Measurements from ENCODE around the gene PSAP.
A peak's percentile ranks its signal among the peaks of the same experiment; 100 is the strongest.

Gene PSAP

DNA sequence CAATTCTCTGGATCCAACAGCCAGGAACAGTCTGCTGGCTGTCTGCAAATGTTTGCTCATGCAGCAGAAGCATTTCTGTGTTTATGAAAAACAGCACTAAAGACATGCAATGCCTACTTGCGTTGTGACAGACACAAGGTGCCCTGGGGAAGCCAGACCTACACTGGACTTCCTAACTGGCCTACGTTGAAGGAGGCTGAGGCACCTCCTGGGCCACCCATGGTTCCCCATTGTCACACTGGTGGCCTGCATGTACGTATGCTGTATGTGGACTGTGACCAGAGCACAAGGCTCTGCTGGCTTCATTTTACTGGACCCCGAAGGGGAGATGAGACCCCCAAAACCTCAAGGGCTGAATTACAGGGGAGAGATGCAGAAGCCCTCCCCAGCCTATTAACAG is 27.7 kb downstream of the PSAP start:
- DNase-seq: no peak

DNA sequence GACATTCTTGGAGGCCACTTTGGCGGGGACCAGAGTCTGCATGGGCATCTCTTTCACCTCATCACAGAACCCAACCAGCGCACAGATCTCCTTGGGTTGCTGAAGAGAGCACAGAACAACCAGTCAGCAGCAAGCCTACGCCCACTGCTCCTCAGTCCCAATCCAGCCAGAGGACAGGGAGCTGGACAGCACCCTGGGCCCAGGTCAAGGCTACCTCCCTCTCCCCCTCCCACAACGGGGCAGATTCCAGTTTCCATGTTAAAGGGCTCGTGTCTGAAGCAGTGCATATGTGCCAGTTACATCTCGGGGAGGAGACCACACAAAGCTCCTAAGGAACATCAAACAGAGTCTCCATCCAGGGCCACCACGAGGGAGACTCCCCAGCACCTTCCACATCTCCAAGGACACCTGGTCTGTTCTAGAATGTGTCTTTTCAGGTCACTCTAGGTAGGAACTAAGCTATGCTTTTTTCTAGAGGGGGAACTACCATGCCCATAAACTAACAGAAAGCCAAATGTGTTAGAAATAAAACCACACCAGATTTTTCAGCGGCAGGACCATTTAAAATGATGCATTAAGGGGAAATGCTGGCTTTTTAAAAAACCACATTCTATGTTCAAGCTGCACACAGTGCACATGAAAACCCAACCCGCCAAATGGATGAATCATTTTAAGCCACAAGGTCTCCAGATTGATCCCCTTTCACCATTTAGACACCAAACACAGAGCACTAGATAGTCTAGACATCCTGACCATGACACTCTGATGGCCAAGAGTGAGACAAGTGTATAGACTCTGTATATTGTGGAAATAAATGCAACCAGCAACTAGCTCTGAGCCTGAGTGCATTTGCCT is 28.9 kb downstream of the PSAP start:
- DNase-seq: no peak

DNA sequence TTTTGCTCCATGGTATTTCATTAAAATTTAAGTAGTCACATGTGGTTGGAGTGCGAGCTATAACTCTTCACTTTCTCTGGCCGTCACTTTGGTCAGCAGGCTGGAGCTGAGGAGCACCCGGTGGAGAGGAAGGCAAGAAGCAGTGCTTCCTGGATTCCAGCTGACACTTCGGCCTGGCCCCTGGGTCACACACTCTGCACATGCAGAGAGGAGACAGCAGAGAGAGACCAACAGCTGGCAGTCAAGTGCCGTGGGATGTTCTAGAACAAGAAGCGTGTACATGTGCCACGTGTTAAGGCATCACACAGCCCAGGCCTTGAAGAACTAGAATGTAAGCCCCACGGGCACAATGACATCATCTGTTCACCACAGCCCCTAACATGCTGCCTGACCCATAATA is 30.1 kb downstream of the PSAP start:
- DNase-seq: no peak

DNA sequence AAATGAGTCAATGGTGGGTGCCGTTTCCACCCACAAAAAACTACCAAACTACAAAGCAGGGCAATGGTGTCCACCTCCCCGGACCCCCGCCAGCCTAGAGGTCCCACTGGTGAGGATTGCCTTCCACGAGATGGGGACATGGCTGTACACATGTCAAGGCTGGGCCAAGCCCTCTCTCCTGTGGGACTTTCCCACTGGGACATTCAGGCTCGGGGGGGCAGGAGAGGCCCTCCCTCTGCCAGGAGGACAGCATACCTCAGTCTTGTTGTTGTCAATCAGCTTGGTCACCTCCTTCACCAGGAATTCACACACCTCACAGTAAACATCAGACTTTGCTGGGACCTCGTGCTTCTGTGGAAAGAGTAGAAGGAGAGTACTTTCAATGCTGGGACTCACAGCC is 31.1 kb downstream of the PSAP start:
- DNase-seq: no peak

DNA sequence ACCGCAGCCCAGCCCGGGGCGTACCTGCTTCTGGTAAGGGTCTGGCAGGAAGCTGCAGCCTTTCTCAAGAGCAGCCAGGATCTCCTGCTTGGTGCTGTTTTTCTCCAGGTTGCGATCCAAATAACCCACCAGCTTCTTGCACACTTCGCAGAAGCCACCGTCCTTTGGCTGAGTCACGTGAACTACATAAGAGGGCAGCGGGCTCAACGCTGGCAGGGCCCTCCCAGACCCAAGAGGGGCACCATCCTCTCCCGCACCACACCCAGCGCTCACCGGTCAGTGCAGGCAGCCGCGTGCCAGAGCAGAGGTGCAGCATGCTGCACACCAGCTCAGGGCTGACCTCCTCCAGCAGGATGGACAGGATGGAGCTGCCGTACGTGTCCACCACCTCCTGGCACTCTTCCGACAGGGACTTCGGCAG is 31.6 kb downstream of the PSAP start:
- no peak for DNase-seq

DNA sequence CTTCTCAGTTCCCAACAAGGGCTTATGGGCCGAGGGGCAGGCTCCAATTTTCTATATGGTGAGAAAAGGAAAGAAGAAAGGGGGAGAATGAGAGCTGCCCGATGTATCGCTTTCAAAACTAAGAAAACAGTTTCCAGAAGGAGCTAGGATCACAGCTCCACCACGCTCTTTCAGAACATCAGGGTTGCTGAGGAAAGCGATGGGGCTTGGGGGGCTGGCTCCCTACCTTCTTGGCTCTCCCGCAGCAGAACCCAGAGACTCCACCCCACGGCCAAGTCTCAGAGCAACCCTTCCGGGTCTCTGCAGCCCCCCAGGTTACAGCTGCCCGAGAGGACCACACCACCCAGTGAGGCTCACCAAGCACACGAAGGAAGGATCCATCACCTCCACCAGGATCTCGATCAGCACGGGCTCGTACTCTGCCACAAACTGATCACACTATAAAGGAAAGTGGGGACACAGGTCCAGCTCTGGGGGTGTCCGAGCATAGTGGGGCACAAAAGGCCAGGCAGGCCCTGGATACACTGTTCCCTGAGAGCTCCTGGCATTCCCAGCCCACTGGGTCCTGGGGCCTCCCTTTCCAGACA is 32.3 kb downstream of the PSAP start:
- no peak for DNase-seq

DNA sequence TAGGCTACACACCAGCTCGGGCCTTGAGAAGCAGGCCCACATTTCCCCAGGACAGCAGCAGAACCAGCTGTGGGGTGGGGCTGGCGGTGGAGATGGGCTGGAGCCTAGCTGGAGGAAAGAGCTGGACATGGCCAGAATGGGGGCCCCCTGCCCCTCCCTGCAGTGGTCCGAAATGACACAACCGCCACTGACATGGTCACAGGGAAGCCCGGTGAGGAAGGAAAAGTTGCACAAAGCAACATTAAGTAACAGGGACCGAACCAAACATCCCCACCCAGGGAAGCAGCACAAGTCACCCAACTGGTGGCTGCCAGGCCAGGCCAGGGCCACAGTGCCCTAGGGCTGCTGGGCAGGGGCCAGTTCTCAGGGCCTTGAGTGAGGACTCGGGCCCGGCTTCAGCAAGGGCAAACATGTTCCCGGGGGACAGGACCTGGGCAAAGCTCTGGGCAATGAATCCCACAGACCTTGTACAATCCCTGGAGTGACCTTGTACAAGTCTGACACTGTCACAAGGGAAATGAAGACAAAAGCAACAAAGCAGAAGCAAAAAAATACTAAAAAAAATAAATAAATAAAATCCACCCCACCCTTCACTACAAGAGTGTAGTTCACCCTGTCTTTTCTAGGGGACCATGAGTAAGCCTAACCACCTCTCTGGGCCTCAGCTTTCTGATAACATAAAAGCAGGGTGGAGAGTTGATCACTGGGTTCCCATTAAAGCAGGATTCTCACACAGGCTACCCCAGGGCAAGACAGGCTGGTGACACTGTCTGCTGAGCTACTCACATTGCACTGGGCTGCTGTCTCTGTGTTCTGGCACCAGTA is 33.0 kb downstream of the PSAP start:
- no peak for DNase-seq

DNA sequence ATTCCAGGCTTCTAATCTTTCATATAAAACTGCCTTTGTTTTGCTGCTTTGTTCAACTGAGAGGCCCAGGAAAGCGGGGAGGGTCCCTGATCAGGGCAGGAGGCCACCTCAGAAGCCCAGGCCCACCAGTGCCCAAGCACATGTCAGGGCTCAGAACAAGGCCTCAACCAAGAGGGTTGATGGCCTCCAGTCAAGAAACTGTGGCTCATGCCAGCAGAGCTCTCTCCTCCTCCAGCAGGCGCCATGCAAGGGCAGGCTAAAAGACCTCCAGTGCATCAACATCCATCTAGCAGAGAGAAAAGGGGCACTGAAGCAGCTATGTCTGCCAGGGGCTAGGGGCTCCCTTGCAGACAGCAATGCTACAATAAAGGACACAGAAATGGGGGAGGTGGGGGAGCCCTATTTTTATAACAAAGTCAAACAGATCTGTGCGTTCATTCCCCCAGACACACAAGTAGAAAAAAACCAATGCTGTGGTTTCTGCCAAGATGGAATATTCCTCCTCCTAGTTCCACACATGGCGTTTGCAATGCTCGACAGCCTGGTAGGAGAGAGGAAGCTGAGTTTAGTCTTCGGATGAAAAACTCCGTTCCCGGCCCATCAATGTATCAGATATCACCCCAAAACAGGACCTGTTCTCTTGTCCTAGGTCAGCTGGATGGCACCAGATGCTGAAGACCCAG is 34.0 kb downstream of the PSAP start:
- no peak for DNase-seq

DNA sequence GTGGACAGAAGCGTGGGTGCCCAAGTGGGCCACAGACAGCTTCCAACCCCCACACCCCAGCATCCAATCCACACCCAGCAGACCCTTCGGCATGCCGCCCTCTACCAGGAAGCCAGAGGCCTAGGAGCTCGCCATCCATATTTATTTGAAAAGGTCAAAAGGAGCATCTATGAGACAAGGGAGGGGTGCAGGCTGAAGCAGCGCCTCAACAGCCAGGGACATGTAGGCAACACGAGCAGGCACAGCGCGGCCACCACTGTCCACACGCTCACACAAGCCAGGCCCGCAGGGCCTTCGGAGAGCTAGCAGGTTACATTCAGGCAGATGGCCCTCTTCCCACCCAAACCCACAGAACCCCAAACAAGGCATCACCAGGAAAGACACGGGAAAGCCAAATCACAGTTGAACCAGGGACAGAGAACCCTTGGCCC is 34.6 kb downstream of the PSAP start:
- DNase-seq: no peak

DNA sequence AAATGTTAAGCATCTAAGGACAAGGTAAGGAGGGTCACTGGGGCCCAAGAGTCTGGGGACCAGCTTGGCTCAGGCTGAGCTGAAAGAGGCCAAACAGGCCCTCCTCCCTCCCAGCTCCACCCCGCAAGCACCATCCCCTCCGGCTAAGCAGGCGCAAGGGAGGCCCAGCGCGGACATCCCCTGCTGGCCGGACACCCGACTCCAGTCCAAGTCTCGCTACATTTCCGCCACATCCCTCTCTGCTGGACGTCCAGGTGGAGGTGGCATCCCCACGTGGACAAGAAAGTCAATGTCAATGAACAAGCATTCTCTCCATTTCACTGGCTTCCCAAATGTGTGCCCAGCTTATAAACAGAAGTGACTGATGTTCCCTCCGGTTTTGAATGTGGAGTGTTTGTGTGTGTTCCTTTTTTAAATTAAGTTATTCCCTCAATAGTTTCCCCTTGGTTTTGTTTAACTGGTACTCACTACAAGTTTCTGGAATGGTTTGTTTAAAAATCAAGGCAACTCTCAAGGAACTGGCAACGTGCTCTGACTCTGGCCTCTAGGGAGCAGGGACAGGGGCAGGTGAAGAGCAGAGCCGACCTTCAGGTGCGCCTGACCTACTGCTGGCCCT is 35.4 kb downstream of the PSAP start:
- DNase-seq: no peak

DNA sequence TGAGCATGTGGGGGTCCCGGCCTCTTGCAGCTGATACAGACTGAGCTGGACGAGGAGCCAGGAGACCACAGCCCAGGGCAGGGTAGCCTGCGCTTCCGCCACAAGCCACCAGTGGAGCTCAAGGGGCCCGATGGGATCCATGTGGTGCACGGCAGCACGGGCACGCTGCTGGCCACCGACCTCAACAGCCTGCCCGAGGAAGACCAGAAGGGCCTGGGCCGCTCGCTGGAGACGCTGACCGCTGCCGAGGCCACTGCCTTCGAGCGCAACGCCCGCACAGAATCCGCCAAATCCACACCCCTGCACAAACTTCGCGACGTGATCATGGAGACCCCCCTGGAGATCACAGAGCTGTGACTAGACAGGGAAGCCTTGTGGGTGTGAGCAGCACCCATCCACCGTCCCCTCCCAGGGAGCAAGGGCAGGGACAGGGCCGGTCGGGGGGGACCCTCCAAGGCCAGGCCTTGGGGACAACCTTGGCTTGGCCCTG is 36.1 kb downstream of the PSAP start:
- DNase-seq: no peak

DNA sequence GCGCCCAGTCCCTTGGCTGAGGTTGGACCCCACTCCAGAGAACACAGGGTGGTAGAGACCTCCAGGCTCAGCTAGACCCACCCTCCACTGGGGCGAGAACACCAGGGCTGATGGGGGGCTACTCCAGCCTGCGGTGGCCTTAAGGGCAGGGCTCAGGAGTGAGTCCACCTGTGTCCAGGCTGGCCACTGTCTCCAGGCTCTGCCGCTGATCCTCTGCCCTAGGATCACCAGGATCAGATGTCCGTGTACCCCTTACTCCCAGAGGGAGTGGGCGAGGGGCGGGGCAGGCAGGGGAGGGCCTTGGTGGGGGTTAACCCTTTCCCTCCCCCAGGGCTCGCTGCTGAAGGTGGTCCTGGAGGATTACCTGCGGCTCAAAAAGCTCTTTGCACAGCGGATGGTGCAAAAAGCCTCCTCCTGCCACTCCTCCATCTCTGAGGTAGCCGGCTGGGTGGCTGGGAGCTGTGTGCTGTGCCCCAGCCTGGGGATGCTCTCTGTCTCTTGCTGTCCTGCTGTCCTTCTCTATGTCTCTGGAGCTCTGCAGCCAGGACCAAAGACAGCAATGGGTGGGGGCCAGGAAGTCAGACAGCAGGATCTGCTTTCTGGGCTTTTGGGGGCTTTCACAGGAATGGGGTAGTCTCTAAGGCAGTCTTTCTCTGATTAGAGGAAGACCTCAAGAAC is 38.0 kb downstream of the PSAP start:
- no peak for DNase-seq

DNA sequence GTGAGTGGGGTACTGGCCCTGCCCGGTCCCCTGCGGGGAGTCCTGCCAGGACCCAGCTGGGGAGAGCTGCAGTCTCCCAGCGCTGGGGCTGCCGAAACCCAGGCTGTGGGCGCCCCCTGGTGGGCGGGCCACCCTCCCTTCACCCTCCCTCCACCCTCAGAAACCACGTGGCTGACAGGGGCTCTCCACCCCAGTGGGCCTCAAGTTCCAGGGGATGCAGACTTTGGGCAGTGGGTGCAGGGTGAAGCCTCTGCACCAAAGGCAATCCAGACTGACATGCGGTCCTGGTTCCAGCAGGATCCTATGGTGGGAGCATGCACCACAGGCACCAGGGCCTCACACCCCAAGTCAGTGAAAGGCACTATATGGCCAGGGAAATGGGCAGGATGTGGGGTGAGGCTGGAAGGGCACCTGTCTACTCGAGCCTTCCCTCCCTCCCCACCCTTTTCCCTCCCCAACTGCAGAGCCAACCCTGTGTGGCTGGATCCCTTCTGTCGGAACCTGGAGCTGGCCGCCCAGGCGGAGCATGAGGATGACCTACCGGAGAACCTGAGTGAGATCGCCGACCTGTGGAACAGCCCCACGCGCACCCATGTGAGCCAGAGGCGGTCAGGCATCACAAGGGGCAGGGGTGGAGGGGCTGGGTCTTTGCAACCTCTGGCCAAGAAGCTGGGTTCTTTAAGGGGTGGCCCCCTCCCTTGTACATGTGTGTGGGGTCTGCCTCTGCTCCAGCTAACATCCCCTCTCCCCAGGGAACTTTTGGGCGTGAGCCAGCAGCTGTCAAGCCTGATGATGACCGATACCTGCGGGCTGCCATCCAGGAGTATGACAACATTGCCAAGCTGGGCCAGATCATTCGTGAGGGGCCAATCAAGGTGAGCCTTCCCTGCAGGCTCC is 38.8 kb downstream of the PSAP start:
- DNase-seq: peak; percentile 59

DNA sequence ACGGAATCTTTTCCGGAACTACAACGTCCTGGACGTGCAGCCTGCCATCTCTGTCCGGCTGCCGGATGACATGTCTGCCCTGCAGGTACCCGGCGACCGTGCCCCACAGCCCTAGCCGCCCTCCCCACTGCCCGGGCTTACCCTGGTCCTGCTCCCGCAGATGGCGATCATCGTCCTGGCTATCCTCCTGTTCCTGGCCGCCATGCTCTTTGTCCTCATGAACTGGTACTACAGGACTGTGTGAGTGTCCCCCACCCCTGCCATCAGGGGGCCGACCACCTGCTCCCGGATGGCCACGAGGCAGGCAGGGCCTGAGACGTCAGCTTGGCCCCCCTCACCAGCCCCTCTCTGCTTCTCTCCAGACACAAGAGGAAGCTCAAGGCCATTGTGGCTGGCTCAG is 39.7 kb downstream of the PSAP start:
- DNase-seq: no peak

DNA sequence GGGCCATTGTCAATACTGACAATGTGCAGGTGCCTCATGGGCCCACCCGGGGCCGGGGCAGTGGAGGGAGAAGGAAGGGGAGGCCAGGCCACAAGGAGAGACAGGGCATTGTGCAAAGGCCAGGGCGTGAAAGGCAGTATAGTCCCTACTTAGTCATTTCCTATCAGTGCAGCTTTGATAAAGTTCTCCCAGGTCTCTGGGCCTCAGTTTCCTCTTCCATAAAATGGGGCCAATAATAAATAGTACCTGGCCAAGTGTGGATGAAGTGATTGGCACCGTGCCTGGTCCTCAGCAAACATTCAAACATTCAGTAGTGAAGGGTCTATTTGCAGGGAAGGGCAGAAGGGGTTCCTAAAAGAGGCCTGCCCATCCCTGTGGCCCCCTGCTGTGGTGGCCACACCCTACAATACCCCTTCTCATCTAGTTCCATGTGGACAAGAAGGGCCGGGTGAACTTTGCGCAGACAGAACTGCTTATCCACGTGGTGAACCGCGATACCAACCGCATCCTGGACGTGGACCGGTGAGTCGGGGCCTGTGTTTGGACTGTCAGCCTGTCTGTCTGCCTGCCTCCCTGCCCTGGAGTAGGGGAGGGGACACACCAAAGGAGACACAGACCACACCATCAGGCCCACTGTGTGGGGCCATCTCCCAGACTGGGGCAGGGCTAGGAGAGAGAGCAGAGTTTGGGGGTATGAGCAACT is 40.9 kb downstream of the PSAP start:
- no peak for DNase-seq

DNA sequence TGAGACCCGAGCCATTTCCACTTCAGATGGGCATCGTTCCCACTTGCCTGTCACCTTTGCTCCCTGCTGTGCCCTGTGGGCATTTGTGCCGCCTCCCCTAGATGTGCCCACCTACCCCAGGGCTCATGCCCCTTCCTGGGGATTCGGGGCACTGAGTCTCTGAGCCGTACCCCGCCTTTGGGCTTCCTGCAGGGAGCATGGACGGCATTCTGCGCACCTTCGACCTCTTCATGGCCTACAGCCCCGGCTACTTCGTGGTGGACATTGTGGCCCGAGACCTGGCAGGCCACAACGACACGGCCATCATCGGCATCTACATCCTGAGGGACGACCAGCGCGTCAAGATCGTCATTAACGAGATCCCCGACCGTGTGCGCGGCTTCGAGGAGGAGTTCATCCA is 41.4 kb downstream of the PSAP start:
- no peak for DNase-seq

DNA sequence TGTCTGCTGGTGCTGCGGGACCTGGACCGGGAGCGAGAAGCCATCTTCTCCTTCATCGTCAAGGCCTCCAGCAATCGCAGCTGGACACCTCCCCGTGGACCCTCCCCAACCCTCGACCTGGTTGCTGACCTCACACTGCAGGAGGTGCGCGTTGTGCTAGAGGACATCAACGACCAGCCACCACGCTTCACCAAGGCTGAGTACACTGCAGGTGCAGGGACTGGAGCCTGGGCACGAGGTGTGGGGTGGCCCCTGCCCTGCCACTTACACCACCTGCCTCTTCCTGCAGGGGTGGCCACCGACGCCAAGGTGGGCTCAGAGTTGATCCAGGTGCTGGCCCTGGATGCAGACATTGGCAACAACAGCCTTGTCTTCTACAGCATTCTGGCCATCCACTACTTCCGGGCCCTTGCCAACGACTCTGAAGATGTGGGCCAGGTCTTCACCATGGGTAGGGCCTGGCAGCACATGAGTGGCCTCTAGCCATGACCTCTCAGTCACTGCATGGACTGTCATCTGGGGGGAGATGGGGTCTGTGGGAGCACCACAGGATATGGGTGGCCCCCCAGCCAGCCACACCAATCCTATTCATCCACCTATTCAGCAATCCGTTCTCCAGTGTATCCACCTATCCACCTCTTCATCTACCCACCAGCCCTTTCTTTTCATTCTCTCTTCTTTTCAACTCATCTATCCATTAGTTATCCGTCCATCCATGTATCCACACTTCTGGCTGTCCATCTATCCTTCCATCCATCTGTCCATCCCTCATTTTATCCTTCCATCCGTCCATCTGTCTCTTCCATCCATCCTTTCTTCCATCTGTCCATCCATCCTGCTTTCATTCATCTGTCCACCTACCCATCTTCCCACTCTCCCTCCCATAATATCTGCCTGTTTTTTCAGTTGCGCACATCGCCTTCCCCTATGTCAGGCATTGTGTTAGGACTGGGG is 43.2 kb downstream of the PSAP start:
- DNase-seq: no peak

DNA sequence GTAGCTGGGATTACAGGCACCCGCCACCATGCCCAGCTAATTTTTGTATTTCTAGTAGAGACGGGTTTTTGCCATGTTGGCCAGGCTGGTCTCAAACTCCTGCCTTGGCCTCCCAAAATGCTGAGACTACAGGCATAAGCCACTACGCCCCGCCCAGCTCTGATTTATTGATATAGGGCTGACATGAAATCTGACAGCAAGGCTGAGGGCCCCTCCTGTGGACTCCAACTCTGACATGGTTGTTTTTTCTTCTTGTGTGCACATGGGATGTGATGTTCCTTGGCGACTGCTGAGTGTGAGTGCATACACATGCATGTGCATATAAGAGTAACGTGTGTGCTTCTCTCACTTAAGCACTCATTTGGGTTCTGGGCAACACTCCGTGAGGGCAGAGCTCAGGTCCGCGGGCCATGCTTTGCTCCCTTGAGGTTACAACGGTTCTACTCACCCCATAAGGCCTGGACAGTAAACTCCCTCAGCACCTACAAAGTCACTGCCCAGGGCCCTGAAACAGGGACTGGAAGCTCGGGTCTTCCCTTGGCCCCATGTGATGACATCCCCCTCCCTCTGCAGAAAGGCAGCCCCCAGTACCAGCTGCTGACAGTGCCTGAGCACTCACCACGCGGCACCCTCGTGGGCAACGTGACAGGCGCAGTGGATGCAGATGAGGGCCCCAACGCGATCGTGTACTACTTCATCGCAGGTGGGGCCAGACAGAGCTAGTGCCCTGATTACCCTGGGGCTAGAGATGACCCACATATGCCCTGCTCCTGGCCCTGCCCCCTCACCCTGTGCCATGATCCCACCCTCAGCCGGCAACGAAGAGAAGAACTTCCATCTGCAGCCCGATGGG is 44.1 kb downstream of the PSAP start:
- no peak for DNase-seq

All from NCI-H1105 treated with DMSO at 0.1 percent for 48 hours (cell line).